ENCODE data around the gene GUCA1A. TPM values are rescaled to one million over a fixed set of nuclear protein-coding genes. Genes with fewer than 3 reads are reported as not detected.

GUCA1A gene
- total and polyA plus RNA-seq, 8 donors = 0.10 TPM; not detected in 7

DNA sequence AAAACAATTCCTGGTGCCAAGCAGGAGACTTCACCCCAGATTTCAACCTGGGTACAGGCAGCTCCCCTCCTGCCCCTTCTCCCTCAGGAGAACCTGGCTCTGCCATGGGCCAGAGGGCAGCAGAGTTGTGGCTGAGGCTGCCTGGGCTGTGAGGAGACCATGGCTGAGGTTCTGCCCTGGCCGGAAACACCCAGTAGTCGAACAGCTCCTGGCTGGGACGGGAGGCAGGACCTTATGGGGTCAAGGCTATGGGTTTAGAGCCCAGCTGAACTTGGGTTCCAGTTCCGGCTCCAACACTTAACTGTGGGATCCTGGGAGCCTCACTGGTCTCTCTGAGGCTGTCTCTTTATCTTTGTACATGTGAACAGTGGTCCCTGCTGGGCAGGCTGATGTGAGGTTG, 39.2 kb upstream of the GUCA1A start:
- no peaks in the 10 kb centered on the region for H3K27me3 ChIP-seq
- peaks cover 0 to 10% (median 1%) of the 10 kb centered on the region in 4 donors for H3K36me3 ChIP-seq
- peaks cover 37 to 61% (median 52%) of the 10 kb centered on the region in 4 donors for H3K4me1 ChIP-seq
- H3K27ac ChIP-seq = peak overlapping the region; percentile 28 to 53 (median 48)
- TF ChIP-seq EP300 (IDR thresholded peaks at IDR 0.05) (no peak), POLR2A (IDR thresholded peaks at IDR 0.05) (no peak), CTCF (IDR thresholded peaks at IDR 0.05) (no peak), POLR2AphosphoS5 (IDR thresholded peaks at IDR 0.05) (no peak)
- DNase-seq = no peak
- no peak overlapping the region for H3K4me3 ChIP-seq
- no peaks in the 10 kb centered on the region for H3K9me3 ChIP-seq
- intact Hi-C loops (cut with DNase I; ENCODE audit: low total_unique reads) = no loop called here
- WGBS, 5 donors = 49 to 79% (median 56%) methylated on average over 4 of the region's 4 CpGs

DNA sequence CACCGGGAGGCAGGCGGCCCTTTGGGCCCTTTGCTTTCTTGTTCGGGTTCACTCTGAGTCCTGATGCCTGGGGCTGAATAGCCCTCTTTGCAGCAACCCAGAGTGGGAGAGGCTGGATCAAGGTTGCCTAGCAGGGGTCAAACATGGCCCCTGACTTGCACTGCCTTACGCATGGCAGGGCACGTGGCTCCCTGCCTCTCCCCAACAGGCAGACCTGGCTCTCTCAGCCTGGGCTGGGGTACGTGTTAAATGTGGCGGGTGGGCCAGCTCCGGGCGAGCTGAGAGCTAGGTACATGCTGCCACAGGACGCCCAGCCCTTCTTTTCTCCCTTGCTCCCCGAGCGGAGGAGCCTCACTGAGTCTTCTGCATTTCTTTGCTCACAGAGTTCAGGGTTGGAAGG, 38.0 kb upstream of the GUCA1A start:
- 68 to 83% (median 74%) methylated on average over 11 to 12 of the region's 12 CpGs for WGBS, 5 donors
- intact Hi-C loops (cut with DNase I; ENCODE audit: low total_unique reads) = no loop called here
- H3K4me3 ChIP-seq = no peak overlapping the region
- no peaks in the 10 kb centered on the region for H3K9me3 ChIP-seq
- TF ChIP-seq CTCF (IDR thresholded peaks at IDR 0.05) (no peak), POLR2AphosphoS5 (IDR thresholded peaks at IDR 0.05) (no peak), POLR2A (IDR thresholded peaks at IDR 0.05) (no peak), EP300 (IDR thresholded peaks at IDR 0.05) (no peak)
- DNase-seq = no peak
- peaks cover 0 to 10% (median 0%) of the 10 kb centered on the region in 4 donors for H3K36me3 ChIP-seq
- peak overlapping the region; percentile 25 to 98 (median 88) for H3K27ac ChIP-seq
- no peaks in the 10 kb centered on the region for H3K27me3 ChIP-seq
- peaks cover 32 to 57% (median 49%) of the 10 kb centered on the region in 4 donors for H3K4me1 ChIP-seq

- Histone ChIP-seq H3K9me3 (no peaks in the 10 kb centered on the region), H3K36me3 (peaks cover 0 to 10% (median 0%) of the 10 kb centered on the region in 4 donors), H3K4me1 (peaks cover 28 to 59% (median 47%) of the 10 kb centered on the region in 4 donors), H3K27ac (peak overlapping the region; percentile 65 to 98 (median 88)), H3K4me3 (no peak overlapping the region), H3K27me3 (no peaks in the 10 kb centered on the region)
- WGBS, 5 donors = 53 to 78% (median 74%) methylated on average over 2 of the region's 2 CpGs
- intact Hi-C loops (cut with DNase I; ENCODE audit: low total_unique reads) = no loop called here
- no peak for DNase-seq
- TF ChIP-seq EP300 (IDR thresholded peaks at IDR 0.05) (no peak), POLR2A (IDR thresholded peaks at IDR 0.05) (no peak), POLR2AphosphoS5 (IDR thresholded peaks at IDR 0.05) (no peak), CTCF (IDR thresholded peaks at IDR 0.05) (no peak)
These were observed 37.4 kb upstream of the GUCA1A start for GRCh38 chr6:42135722-42136121.

- H3K4me3 ChIP-seq = peak overlapping the region in 3 of 4 donors; percentile 17 to 20 (median 19)
- peaks cover 0 to 6% (median 1%) of the 10 kb centered on the region in 3 donors for H3K27me3 ChIP-seq
- H3K9me3 ChIP-seq = no peaks in the 10 kb centered on the region
- H3K4me1 ChIP-seq = peaks cover 28 to 50% (median 44%) of the 10 kb centered on the region in 4 donors
- TF ChIP-seq POLR2AphosphoS5 (IDR thresholded peaks at IDR 0.05) (peak in 1 of 3 donors; percentile 13), CTCF (IDR thresholded peaks at IDR 0.05) (no peak)
- peaks cover 0 to 10% (median 0%) of the 10 kb centered on the region in 4 donors for H3K36me3 ChIP-seq
- 22 to 43% (median 36%) methylated on average over 14 of the region's 14 CpGs for WGBS, 5 donors
- peak; percentile 28 to 84 for DNase-seq
- peak overlapping the region; percentile 87 to 98 (median 89) for H3K27ac ChIP-seq
- intact Hi-C loops (cut with DNase I; ENCODE audit: low total_unique reads) = no loop called here
These were observed 36.5 kb upstream of the GUCA1A start for GRCh38 chr6:42136508-42137193.

Data from stomach (tissue), 9 donors.